ENCODE measurements around the gene PSMC3IP. TPM values are rescaled to one million over a fixed set of nuclear protein-coding genes. Genes with fewer than 3 reads are reported as not detected.

PSMC3IP gene
- total and polyA plus RNA-seq, 4 donors = 0.58 to 3.0 (median 1.1) TPM

DNA sequence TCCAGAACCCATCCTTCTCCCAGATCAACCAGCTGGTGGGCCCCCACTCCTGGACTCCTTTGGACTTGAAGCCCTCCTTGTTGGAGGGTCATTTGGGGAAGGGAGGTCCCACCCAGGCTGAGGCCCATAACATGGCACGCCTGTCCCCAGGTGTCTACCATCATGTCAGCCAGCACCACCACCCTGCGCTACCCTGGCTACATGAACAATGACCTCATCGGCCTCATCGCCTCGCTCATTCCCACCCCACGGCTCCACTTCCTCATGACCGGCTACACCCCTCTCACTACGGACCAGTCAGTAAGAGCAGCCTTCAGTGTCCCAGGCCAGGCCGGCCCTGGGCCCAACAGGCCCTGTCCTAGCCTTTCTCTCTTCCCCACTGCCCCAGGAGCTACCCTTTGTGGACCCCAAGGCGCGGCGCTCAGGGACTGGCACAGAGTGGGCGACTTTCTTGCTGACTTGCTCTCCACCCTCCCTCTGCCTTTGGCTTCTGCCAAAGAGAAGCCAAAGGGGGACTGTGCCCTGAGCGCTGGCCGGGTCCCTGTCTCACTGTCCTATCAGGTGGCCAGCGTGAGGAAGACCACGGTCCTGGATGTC is 36.3 kb upstream of the PSMC3IP start:
- DNase-seq (ENCODE audit: low spot score) = no peak
- no peak overlapping the region for H3K9ac ChIP-seq (ENCODE audit: low read depth in 1 of 2, low read length in 2 of 2)
- H3K27ac ChIP-seq (ENCODE audit: low read depth in 1 of 2, low read length in 2 of 2) = no peak overlapping the region
- H3K4me1 ChIP-seq (ENCODE audit: control insufficient read depth in 4 of 4, insufficient read depth in 4 of 4, low read length in 3 of 4) = peaks cover 0 to 20% (median 11%) of the 10 kb centered on the region in 4 donors
- TF ChIP-seq FOXA1 (IDR thresholded peaks at IDR 0.05) = no peak
- TF ChIP-seq TAF1 (conservative IDR thresholded peaks at IDR 0.05) = no peak
- no peak for TF ChIP-seq EGR1 (IDR thresholded peaks at IDR 0.05; ENCODE audit: low read depth in 2 of 2)
- no peak for TF ChIP-seq YY1 (IDR thresholded peaks at IDR 0.05)
- TF ChIP-seq FOXA2 (IDR thresholded peaks at IDR 0.05) = no peak
- H3K36me3 ChIP-seq (ENCODE audit: control insufficient read depth in 4 of 4, insufficient read depth in 3 of 4, low read depth in 1 of 4, low read length in 3 of 4) = peaks cover 8 to 34% (median 21%) of the 10 kb centered on the region in 4 donors
- no peaks in the 10 kb centered on the region for H3K9me3 ChIP-seq (ENCODE audit: control insufficient read depth in 4 of 4, low read length in 3 of 4)
- H3K27me3 ChIP-seq (ENCODE audit: control insufficient read depth in 4 of 4, insufficient read depth in 4 of 4, low read length in 3 of 4) = no peaks in the 10 kb centered on the region
- 96% methylated on average over 17 of the region's 17 CpGs for WGBS
- no peak overlapping the region for H3K4me3 ChIP-seq (ENCODE audit: low read depth in 1 of 3, low read length in 3 of 3)

DNA sequence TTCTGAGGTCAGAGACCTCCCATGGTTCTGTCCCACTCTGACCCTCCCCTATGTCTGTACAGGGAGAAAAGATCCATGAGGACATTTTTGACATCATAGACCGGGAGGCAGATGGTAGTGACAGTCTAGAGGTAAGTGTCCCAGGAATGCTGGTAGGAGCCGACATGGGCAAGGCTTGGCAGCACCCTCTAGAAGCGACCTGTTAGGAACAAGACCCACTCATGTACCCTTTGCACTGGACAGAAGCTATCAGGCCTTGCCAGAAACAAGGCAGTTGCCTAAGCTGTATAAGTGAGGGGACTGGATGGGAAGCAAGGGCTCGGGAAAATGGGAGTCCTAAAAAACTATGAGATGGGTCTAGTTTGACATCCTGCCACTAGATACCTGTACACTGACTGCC is 34.5 kb upstream of the PSMC3IP start:
- TF ChIP-seq, protein P1, sequence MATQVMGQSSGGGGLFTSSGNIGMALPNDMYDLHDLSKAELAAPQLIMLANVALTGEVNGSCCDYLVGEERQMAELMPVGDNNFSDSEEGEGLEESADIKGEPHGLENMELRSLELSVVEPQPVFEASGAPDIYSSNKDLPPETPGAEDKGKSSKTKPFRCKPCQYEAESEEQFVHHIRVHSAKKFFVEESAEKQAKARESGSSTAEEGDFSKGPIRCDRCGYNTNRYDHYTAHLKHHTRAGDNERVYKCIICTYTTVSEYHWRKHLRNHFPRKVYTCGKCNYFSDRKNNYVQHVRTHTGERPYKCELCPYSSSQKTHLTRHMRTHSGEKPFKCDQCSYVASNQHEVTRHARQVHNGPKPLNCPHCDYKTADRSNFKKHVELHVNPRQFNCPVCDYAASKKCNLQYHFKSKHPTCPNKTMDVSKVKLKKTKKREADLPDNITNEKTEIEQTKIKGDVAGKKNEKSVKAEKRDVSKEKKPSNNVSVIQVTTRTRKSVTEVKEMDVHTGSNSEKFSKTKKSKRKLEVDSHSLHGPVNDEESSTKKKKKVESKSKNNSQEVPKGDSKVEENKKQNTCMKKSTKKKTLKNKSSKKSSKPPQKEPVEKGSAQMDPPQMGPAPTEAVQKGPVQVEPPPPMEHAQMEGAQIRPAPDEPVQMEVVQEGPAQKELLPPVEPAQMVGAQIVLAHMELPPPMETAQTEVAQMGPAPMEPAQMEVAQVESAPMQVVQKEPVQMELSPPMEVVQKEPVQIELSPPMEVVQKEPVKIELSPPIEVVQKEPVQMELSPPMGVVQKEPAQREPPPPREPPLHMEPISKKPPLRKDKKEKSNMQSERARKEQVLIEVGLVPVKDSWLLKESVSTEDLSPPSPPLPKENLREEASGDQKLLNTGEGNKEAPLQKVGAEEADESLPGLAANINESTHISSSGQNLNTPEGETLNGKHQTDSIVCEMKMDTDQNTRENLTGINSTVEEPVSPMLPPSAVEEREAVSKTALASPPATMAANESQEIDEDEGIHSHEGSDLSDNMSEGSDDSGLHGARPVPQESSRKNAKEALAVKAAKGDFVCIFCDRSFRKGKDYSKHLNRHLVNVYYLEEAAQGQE (IDR thresholded peaks at IDR 0.05) = no peak
- TF ChIP-seq FOXA1 (IDR thresholded peaks at IDR 0.05) (no peak), YY1 (IDR thresholded peaks at IDR 0.05) (no peak), JUND (IDR thresholded peaks at IDR 0.05) (no peak), FOXA2 (IDR thresholded peaks at IDR 0.05) (no peak), EGR1 (IDR thresholded peaks at IDR 0.05; ENCODE audit: low read depth in 2 of 2) (no peak), TAF1 (conservative IDR thresholded peaks at IDR 0.05) (no peak)
- TF ChIP-seq, protein P2, sequence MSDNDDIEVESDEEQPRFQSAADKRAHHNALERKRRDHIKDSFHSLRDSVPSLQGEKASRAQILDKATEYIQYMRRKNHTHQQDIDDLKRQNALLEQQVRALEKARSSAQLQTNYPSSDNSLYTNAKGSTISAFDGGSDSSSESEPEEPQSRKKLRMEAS (IDR thresholded peaks at IDR 0.05) = no peak
- TF ChIP-seq, protein P3, sequence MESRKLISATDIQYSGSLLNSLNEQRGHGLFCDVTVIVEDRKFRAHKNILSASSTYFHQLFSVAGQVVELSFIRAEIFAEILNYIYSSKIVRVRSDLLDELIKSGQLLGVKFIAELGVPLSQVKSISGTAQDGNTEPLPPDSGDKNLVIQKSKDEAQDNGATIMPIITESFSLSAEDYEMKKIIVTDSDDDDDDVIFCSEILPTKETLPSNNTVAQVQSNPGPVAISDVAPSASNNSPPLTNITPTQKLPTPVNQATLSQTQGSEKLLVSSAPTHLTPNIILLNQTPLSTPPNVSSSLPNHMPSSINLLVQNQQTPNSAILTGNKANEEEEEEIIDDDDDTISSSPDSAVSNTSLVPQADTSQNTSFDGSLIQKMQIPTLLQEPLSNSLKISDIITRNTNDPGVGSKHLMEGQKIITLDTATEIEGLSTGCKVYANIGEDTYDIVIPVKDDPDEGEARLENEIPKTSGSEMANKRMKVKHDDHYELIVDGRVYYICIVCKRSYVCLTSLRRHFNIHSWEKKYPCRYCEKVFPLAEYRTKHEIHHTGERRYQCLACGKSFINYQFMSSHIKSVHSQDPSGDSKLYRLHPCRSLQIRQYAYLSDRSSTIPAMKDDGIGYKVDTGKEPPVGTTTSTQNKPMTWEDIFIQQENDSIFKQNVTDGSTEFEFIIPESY (IDR thresholded peaks at IDR 0.05) = no peak
- DNase-seq (ENCODE audit: low spot score) = no peak
- H3K9me3 ChIP-seq (ENCODE audit: control insufficient read depth in 4 of 4, low read length in 3 of 4) = no peaks in the 10 kb centered on the region
- H3K9ac ChIP-seq (ENCODE audit: low read depth in 1 of 2, low read length in 2 of 2) = no peak overlapping the region
- peaks cover 8 to 34% (median 21%) of the 10 kb centered on the region in 4 donors for H3K36me3 ChIP-seq (ENCODE audit: control insufficient read depth in 4 of 4, insufficient read depth in 3 of 4, low read depth in 1 of 4, low read length in 3 of 4)
- H3K4me3 ChIP-seq (ENCODE audit: low read depth in 1 of 3, low read length in 3 of 3) = no peak overlapping the region
- no peaks in the 10 kb centered on the region for H3K27me3 ChIP-seq (ENCODE audit: control insufficient read depth in 4 of 4, insufficient read depth in 4 of 4, low read length in 3 of 4)
- no peak overlapping the region for H3K27ac ChIP-seq (ENCODE audit: low read depth in 1 of 2, low read length in 2 of 2)
- peaks cover 2 to 29% (median 20%) of the 10 kb centered on the region in 4 donors for H3K4me1 ChIP-seq (ENCODE audit: control insufficient read depth in 4 of 4, insufficient read depth in 4 of 4, low read length in 3 of 4)
- 98% methylated on average over 4 of the region's 4 CpGs for WGBS
